GM21619 (cell line): Measurements from ENCODE around the gene MTCL3.

Experiments
- ATAC-seq: cut with Tn5 transposase; IDR thresholded peaks from one replicate; pipeline ENCODE4 v1.9.1; 2021; ENCODE audit not compliant: unreplicated experiment

The MTCL3 gene

GRCh38 chr6:127518710-127519468 is at the start of gene MTCL3:
Gene MTCL3, minus strand, starts transcription at chr6:127519335.
- no peak for ATAC-seq

GRCh38 chr6:127567476-127567875 is 48.3 kb upstream of the MTCL3 start:
- no peak for ATAC-seq

DNA sequence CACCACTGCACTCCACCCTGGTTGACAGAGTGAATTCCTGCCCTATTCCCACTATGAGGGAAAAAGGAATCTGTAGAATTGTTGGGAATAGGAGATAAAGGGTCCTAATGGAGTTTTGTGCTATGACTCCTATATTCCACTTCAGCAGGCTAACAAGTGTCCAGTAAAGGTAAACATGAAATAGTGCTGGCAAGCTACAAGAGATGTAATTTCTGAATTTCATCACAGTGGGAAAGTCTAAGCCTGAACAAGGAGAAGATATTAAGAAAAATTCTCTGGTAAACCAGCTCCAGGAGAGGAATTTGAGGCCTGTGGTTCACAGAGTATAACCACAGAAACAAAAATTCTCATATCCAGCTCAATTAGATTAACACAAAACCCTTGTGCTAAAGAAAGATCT is 47.5 kb upstream of the MTCL3 start:
- no peak for ATAC-seq

GRCh38 chr6:127566119-127566518 is 47.0 kb upstream of the MTCL3 start:
- ATAC-seq = no peak

GRCh38 chr6:127564761-127565160 is 45.6 kb upstream of the MTCL3 start:
- ATAC-seq = no peak

DNA sequence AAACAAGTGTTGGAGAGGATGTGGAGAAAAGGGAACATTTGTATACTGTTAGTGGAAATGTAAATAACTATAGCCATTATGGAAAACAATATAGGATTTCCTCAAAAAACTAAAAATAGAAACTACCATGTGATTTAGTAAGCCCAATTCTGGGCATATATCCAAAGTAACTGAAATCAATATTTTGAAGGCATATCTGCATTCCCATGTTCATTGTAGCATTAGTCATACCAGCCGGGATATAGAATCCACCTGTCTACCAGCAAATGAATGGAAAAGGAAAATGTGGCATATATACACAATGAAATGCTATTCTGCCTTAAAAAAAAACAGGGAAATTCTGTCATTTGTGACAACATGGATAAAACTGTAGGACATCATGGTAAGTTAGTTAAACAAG is 42.5 kb upstream of the MTCL3 start:
- no peak for ATAC-seq

GRCh38 chr6:127554435-127555006 is 35.4 kb upstream of the MTCL3 start:
- peak; percentile 63 for ATAC-seq

GRCh38 chr6:127550403-127550802 is 31.3 kb upstream of the MTCL3 start:
- no peak for ATAC-seq

DNA sequence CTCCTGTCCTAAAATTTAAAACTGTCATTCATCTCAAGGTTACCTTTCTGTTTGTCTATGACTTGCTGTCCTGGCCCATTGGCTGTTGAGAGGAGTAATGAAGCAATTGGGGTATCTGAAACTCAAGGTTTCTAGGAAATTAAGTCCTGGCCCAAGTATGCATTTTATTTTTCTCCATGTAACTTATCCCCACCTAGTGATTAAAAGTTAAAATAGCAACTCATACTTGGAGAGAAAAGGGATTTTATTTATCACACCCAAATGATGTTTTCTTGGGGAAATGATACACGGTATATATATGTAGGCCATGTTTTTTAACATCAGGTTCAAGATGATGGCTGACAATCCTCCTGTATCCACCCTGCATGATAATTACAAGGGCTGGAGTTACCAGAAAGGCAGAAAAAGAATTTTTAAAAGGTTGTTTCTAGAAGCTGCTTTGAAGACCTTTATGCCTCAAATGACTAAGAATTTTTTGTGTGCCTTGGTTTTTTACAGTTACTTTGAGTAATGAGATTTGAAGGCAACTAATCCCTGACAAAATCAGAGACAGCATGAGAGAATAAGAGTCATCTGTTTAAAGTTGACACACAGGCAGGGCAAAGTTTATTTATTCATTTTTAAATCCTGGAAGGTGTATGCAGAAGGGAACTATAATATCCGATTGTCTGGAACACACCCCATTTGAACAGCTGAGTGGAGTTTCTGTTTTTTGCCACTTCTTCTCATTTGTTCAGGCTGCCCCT is 28.9 kb upstream of the MTCL3 start:
- ATAC-seq = no peak

GRCh38 chr6:127547215-127547614 is 28.1 kb upstream of the MTCL3 start:
- ATAC-seq = no peak

DNA sequence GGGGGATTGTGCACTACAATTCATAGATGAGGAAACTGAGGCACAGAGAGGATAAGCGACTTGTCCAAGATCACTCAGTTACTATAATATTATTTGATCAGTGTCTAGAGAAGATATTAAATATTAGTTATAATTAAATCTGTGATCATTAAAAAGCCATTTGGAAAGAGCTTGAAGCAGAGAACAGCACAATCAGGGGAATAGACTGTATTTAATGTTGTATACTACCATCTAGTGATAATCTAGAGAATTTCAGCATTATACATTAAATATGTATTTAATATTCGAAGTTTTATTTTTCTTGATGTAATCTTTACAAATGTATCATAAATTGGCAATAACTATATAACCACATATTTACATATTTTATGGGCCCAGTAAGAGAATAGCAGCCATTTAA is 20.1 kb upstream of the MTCL3 start:
- no peak for ATAC-seq

GRCh38 chr6:127538750-127539264 is 19.7 kb upstream of the MTCL3 start:
- no peak for ATAC-seq

- no peak for ATAC-seq
Observed at GRCh38 chr6:127533736-127534135, 14.6 kb upstream of the MTCL3 start.

- ATAC-seq = no peak
Observed at GRCh38 chr6:127533011-127533410, 13.9 kb upstream of the MTCL3 start.

GRCh38 chr6:127522714-127523113 is 3.6 kb upstream of the MTCL3 start:
- no peak for ATAC-seq

GRCh38 chr6:127520066-127520465 is 931 bp upstream of the MTCL3 start:
- ATAC-seq = no peak

- ATAC-seq = no peak
Observed at GRCh38 chr6:127519469-127519785, 292 bp upstream of the MTCL3 start.

DNA sequence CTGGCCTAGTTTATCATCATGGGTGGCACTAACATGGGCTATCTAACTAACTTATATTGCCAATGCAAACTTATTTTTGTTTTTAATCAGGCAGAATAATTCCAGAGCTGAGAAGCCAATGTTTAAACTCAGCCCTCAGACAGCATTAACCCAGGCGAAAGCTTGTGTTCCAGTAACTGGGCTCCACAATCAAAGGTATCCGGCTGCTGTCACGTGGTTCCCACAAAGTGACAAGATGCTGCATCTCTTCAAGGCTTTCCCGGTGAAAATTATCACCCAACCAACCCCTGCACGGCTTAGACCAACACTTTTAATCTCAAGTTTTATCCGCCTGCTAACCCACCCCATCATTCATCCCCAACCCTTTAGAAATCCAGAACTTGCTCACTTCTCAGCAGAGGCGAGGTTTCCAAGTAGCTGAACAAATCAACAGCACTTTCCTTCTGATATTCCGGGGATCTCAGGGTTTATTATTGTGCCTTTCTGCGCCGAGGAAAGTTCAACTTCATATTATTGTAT is 885 bp downstream of the MTCL3 start:
- no peak for ATAC-seq

GRCh38 chr6:127517693-127518092 is 1.4 kb downstream of the MTCL3 start:
- ATAC-seq = no peak

DNA sequence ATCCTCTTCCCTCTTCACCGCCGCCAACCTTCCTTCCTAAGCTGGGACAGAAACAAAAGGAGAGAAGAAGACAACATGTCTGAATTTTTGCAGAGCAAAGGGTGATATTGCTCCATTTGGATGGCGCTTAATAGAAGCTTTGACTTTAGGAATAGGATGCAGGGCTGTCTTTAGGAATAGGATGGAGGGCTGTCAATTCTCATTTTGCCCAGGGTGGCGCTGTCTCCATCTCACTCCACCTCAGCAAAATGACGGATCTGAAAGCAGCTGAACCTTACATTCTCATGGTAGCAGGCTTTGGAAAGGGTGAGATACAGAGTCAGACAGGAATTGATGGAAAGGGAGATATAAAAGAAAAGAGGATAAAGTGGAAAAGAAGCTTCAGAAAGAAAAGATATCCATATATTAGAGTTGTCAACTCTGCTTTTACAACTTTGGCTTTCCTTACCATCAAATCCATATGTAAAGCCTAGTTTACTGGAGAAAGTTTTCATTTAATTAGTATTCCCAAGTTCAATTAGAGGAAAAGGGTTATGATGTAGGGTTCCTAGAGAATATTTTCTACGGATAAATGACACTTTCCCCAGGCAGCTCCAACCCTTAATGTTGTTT is 2.4 kb downstream of the MTCL3 start:
- peak; percentile 57 for ATAC-seq
